HS-27A (cell line): Measurements from ENCODE around the gene ATP2B2.
A peak's percentile ranks its signal among the peaks of the same experiment; 100 is the strongest.

Source experiments
- DNase-seq: peaks from one replicate; pipeline ENCODE4 v3.0.0-alpha.2; 2012; ENCODE audit warnings: low read depth, missing footprints

The ATP2B2 gene

GRCh38 chr3:10469441-10470119, 35.8 kb downstream of the ATP2B2 start:
- DNase-seq, result no peak

DNA sequence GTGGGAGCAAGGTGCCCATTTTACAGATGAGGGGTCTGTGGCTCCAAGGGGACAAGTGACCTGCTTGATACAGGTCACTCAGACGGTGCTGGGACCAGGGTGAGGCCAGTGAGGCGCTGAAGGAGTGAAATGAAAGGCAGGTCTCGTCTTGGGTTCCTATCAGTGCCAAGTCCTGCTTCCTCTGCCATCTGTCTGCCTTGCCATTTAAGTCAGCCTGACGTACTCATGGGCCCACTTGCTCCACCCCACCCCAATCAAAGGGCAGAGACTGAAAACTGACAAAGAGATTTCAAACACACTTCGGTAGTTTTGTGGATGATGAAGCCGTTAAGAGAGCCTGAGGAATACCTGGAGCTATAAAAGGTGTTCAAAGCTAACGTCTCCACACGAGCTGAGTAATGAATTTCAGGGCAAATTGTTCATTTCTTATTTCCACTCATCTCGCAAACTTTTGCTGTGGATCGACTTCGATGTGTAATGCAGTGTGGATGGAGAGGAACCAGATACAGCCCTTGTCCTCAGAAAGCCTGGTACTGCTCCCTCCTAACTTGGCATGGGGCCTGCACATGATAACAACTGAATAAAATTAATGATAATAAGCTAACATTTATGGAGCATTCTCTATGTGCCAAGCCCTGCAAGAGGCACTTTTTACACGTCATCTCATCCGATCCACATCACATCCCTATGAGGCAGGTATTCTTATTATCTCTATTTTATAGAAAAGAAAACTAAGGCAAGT, 36.6 kb downstream of the ATP2B2 start:
- DNase-seq, result no peak

DNA sequence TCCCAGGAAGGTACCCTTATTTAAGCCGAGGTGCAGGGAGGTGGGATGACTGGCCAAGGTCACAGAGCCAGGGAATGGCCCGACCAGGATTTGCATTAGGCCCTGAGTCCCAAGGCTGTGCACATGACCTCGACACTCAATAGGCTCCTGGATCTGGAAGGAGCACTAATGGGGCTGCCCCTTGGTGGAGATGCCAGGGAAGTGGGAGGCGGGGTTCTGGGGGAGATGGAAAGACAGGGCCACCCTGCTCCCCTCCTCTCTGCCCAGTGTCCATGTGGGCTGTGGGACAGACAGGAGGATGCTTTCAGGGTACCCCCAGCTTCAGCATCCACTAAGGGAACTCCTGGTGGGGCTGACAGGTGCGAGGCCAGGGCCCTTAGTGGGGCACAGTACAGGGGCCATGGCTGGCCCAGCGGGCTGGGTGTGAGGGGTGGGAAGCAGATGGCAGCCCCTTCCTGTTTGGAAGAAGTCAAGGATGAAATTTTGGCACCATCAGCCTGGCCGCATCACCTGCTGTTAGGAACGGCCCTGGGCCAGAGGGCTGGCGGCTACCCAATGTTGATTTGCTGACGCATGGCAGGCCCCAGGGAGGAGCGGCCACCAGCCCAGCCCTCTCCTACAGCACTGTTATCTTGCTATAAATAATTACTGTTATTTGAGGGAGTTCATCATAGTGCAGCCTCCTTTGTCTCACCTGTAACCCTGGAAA, 37.3 kb downstream of the ATP2B2 start:
- no peak for DNase-seq

DNA sequence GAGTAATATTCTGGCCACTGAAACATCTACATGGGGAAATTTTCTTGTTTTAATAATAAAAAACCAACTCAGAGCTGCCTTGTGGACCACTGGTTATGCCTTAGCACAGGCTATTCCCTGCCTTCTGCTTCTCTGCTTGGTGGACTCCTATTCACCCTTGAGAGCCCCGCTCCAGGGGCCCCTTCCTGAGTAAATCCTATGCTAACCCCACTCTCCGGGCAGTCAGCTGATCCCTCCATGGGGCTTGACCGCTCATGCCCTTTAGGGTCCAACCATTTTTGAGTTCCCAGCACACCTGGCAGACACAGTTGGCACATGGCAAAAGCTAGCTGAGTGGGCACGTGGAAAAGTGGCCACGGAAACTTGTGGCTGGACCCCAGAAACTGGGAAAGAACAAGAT, 38.2 kb downstream of the ATP2B2 start:
- DNase-seq, result no peak

GRCh38 chr3:10466186-10466585, 39.2 kb downstream of the ATP2B2 start:
- no peak for DNase-seq

GRCh38 chr3:10465161-10465560, 40.2 kb downstream of the ATP2B2 start:
- no peak for DNase-seq

DNA sequence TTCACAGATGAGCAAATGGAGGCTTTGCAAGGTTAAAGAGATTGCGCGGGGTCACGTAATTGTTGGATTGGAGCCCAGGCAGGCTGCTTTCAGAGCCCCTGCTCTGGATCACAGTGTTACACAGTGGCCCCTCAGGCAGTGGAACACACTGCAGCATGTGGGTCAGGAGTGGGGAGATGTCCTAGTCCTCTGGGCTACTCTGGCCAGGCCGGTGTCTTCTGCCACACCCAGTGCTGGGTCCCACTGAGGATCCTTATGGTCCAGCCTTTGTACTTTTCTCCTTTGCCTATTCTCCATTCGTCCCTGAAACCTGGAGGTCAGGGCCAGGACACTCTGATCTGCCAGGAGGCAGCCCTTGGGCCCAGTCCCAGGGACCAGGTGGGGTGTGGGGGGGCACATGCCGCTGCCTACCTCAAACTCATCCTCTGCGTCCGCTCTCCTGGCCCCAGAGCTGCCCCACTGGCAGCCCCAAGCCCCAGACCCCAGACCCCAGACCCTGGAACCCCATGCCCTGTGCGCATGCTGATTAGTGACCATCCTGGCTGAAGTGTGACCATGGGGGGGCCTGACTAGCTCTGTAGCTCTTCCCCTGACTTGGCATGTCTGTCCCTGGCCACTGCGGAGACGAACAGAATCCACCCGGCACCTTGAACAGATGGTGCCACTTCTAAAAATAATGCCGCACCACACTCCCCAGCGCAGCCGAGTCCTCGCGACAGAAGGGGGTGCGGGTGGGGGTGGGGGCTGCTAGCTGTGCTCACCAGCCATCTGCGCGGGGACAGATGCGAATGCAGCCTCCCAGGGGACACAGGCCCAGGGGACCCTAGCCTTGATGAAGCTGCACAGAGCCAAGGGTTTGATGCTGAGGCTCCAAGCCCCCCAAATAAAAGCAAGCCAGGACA, 41.6 kb downstream of the ATP2B2 start:
- DNase-seq, result no peak

DNA sequence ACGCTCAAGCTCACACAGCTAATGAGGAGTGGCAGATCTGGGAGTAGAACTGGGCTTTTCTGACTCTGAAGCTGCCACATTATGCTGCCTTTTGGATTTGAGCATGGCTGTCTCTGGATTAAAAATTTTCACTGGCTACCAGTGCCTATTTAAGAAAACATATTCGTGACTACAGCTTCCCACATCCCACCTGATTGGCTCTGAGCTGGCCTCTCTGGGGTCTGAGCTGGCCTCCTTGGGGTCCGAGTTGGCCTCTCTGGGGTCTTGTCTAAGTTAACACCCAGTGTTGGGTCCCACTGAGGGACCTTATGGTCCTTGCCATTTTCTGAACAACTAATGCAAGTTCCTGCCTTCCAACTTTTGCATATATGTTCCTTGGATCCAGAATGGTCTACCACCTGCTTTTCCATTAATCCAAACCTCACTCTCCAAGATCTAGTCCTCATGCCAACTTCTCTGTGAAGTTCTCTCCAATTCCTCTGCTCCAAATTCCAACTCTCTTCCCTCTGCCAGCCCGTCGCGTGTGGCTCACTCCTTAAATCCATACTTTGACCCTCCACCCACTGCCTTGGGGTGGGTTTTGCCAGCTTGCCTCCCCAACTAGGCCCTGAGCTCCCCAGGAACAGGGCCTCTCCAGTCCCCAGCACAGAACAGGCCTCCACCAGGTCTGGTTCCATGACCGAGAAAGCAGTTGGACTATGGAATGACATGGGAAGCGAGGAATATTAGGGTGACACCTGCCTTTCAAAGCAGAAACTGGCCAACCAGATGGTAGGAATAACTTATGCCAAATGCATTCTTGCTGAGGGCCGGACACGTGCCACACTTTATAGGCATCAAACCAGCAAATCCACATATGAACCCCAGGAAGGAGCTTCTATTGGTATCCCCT, 42.5 kb downstream of the ATP2B2 start:
- DNase-seq, result no peak

DNA sequence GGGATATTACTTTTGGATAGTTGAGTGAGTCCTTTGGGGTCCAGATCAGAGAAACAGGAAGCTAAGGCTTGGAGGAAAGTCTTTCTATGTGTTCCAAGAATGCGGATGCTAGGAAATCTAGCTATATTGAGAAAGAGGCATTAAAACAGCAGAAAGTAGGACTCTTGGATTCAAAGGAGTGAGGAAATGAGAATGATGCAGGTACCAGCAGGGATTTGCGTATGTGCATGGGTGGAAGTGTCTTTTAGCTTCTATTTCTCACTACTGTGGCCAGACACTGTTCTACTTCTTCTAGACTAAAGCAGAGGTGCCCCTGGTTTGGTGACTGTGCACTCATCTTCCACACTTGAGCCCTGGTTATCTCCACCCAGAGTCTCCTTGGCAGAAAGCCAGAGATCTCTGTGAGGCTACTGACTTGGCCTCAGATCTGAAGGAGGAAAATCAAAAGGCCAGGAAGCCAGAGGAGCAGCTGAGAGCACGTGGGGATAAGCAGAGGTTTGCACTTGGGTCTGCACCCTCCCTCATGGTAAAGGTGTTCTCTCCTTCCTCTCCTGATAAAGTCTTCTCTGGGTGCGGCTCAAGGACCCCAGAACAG, 44.3 kb downstream of the ATP2B2 start:
- DNase-seq, result no peak

- DNase-seq, result peak; percentile 56
Observed at GRCh38 chr3:10459954-10460754, 45.2 kb downstream of the ATP2B2 start.

DNA sequence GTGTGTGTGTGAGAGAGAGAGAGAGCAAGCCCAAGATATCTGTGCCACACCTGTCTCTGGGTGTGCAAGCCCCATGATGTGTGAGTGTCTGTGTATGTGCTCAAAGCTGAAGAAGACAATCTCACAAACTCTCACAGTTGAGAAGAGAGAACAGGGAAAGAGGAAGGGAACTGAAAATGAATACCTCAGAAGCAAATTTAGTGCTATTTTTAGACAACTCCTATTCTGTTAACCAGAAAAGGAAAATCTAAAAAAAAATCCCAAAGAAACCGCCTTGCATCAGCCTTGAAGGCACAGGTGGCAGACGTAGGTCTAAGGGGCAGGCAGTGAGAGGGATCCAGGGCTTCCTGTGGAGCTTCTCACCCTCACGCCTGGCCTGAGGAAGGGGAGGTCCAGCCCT, 47.8 kb downstream of the ATP2B2 start:
- DNase-seq, result no peak

DNA sequence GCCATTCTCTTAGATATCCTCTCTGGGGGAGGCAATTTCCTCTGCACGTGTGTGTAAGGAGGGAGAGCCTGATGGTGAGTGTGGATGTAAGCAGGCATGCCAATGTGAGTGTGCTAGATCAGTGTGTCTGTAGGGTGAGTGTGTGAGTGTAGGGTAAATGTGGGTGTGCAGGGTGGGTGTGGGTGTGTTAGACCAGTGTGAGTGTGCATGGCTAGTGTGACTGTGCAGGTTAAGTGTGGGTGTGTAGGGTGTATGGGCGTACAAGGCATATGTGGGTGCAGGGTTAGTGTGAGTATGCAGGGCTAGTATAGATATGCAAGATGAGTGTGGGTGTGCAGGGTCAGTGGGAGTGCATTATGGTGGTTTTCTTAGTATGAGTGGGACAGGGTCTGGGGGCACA, 48.4 kb downstream of the ATP2B2 start:
- no peak for DNase-seq

DNA sequence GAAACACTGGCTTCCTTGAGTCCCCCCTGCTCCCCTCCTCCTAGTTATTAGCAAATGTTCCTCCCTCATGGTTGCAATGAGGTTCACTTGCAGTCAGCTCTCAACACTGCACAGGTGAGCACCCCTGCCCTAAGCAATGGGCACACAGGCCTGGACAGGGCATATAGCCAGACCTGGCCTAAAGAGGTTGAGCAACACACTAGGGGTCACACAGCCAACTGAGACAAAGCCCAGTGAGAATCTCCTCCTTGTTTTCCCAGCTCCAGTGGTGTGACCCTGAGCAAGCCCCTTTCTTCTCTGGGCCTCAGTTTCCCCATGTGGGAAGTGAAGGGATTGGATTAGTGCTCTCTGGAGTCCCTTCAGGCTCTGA, 49.9 kb downstream of the ATP2B2 start:
- no peak for DNase-seq

DNA sequence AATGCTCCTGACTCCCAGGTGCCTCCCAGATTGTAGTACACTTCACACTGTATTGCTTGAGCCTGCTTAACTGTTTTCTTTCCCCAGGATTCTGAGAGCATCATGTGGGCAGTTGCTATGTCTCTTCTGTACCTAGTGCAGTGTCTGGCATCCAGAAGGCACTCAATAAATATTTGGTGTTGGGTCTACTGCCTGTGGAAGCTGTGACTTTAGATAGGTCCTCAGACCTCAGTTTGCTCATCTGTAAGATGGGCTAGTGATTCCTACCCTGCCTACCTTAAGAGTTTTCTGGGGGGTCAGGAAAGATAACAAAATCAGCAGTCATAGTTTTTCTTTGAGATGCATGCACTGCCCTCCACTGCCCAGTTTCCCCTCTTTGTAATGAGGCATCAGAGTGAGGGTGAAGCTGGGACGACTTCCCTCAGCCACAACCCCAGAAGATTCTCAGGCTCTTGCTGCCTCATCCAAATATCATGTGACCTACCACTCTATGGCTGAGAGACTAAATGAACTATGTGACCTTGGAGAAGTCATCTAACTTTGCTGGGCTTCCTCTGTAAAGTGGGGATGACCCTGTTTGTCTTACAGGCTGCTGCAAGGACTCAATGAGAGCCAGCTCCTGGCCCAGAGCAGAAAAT, 50.4 kb downstream of the ATP2B2 start:
- DNase-seq, result no peak

DNA sequence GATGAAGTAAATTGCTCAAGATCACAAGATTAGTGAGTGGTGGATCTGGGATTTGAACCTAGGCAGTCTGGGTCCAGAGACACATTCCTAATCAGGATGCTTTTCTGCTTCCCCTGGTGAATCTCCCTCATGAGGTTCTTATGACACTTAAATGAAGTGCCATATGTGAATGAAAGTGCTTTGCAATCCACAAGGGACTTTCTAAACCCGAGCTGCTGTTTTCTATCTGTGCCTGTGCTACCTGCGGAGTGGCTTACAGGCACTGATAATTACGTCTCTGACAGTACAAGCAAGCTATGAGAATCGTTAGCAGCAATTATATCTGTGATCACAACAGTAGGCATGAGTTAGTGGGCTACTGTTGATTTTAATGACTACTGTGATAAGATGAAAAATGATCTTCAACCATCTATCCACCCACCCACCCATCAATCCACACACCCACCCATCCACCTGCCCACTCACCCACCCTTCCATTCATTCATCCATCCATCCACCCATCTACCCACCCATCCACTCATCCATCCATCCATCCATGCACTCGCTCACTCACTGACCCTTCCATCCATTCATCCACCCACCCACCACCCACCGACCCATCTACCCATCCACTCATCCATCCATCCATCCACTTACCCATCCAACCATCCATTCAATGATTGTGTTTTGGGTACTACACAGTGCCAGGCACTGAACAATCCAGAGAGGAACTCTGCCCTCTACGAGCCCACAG, 51.8 kb downstream of the ATP2B2 start:
- DNase-seq, result no peak

- DNase-seq, result no peak
Observed at GRCh38 chr3:10450494-10451440, 54.6 kb downstream of the ATP2B2 start.

- no peak for DNase-seq
Observed at GRCh38 chr3:10449436-10449835, 56.0 kb downstream of the ATP2B2 start.

DNA sequence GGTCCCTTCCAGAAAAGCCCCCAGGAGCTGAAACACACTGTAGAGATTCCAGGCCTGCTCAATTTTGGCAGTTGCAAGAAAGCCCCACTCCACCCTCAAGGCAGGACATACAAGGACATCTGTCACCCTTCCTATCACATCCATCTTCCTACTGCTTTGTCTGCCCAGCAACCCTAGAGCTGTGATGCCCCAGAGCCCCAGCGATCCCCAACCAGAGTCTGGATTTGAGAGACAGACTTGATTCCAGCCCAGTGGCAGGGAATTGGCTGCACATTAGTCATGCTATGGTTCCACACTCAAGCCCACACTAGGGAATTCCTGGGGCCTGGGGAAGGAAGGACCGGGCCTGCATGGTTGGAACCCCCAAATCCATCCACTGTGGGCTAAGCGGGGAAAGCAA, 56.8 kb downstream of the ATP2B2 start:
- DNase-seq, result no peak
